Hepatocyte (in vitro differentiated cells): ENCODE data around the gene ZNF281. TPM values are rescaled to one million over a fixed set of nuclear protein-coding genes. Genes with fewer than 3 reads are reported as not detected.

Experiments
- DNase-seq: peaks from one replicate; pipeline ENCODE4 v3.0.0-alpha.2; 2016; ENCODE audit warnings: low spot score
- H2AFZ ChIP-seq: fragments of 200-600 bp; sonication (generic); 2 replicates; pipeline ENCODE4 v1.6.0; 2016; ENCODE audit warnings: antibody characterized with exemption, mild to moderate bottlenecking
- H3K27ac ChIP-seq: fragments of 200-600 bp; sonication (generic); 2 replicates; pipeline ENCODE4 v1.5.1; 2016; ENCODE audit warnings: mild to moderate bottlenecking
- H3K27me3 ChIP-seq: fragments of 200-600 bp; sonication (generic); 2 replicates; pipeline ENCODE4 v1.6.1; 2016
- H3K36me3 ChIP-seq: fragments of 200-600 bp; sonication (generic); replicated peaks from 2 replicates; pipeline ENCODE4 v1.5.1; 2016; ENCODE audit warnings: low read depth; ENCODE audit not compliant: insufficient read depth
- H3K4me1 ChIP-seq: fragments of 200-600 bp; sonication (generic); 2 replicates; pipeline ENCODE4 v1.5.1; 2016; ENCODE audit warnings: mild to moderate bottlenecking, moderate library complexity; ENCODE audit not compliant: insufficient read depth
- H3K4me2 ChIP-seq: fragments of 200-600 bp; sonication (generic); 2 replicates; pipeline ENCODE4 v1.6.0; 2016
- H3K4me3 ChIP-seq: fragments of 200-600 bp; sonication (generic); 2 replicates; pipeline ENCODE4 v1.5.1; 2016; ENCODE audit warnings: mild to moderate bottlenecking
- H3K79me2 ChIP-seq: fragments of 200-600 bp; sonication (generic); 2 replicates; pipeline ENCODE4 v1.6.0; 2017; ENCODE audit warnings: mild to moderate bottlenecking
- H3K9me2 ChIP-seq: fragments of 200-600 bp; sonication (generic); replicated peaks from 2 replicates; pipeline ENCODE4 v1.6.0; 2017; ENCODE audit warnings: mild to moderate bottlenecking; ENCODE audit not compliant: insufficient read depth
- H3K9me3 ChIP-seq: fragments of 200-600 bp; sonication (generic); 2 replicates; pipeline ENCODE4 v1.5.1; 2016; ENCODE audit warnings: low read depth, mild to moderate bottlenecking
- H4K20me1 ChIP-seq: fragments of 200-600 bp; sonication (generic); 2 replicates; pipeline ENCODE4 v1.6.0; 2016; ENCODE audit warnings: mild to moderate bottlenecking; ENCODE audit not compliant: insufficient read depth, poor library complexity, severe bottlenecking
- CTCF ChIP-seq: fragments of 200-600 bp; sonication (generic); IDR thresholded peaks from 2 replicates; pipeline ENCODE4 v1.5.1; 2016; ENCODE audit warnings: antibody characterized with exemption, mild to moderate bottlenecking; ENCODE audit not compliant: poor library complexity
- EZH2 ChIP-seq: fragments of 200-600 bp; sonication (generic); IDR thresholded peaks from 2 replicates; pipeline ENCODE4 v1.6.1; 2016; ENCODE audit warnings: antibody characterized with exemption, mild to moderate bottlenecking, borderline replicate concordance
- EZH2phosphoT487 ChIP-seq: fragments of 200-600 bp; sonication (generic); IDR thresholded peaks from one replicate; pipeline ENCODE4 v1.6.1; 2018; ENCODE audit warnings: antibody characterized with exemption, mild to moderate bottlenecking, low read depth, moderate library complexity; ENCODE audit not compliant: unreplicated experiment, severe bottlenecking
- WGBS: methylation state at CpG from one replicate; pipeline ENCODE4 v1.1.6; 2016; ENCODE audit warnings: low lambda C conversion rate; ENCODE audit errors: missing lambda C conversion rate; 5-methylcytosine and 5-hydroxymethylcytosine counted together
- polyA plus RNA-seq: library from polyadenylated mRNA; unstranded; fragments of >200 nt; fragmentation: Nextera tagmentation; extraction: Ambion mirVana; gene quantifications from 2 replicates; pipeline ENCODE4 v1.2.1, GENCODE V29; 2016
- total RNA-seq: library from RNA; depleted of rRNA; stranded (reverse); fragments of >200 nt; gene quantifications from 2 replicates; pipeline ENCODE4 v1.2.3, GENCODE V29; 2014

ZNF281 gene
- total and polyA plus RNA-seq, 2 experiments from 2014 or later, result 19.2 to 26.6 TPM

- no peaks in the 10 kb centered on the region for H4K20me1 ChIP-seq
- H3K27ac ChIP-seq, result no peak overlapping the region
- H3K9me2 ChIP-seq, result no peaks in the 10 kb centered on the region
- H3K4me3 ChIP-seq, result no peak overlapping the region
- no peaks in the 10 kb centered on the region for H3K79me2 ChIP-seq
- TF ChIP-seq EZH2phosphoT487, result no peak
- no peak for TF ChIP-seq EZH2
- TF ChIP-seq CTCF, result no peak
- no peaks in the 10 kb centered on the region for H3K9me3 ChIP-seq
- no peak for DNase-seq
- H3K36me3 ChIP-seq, result no peaks in the 10 kb centered on the region
- no peaks in the 10 kb centered on the region for H3K27me3 ChIP-seq
- no peak overlapping the region for H2AFZ ChIP-seq
- WGBS, result 78% methylated on average over 4 of the region's 4 CpGs
- no peak overlapping the region for H3K4me2 ChIP-seq
- H3K4me1 ChIP-seq, result no peaks in the 10 kb centered on the region
These were observed 18.8 kb upstream of the ZNF281 start for GRCh38 chr1:200428482-200429205.

- Histone ChIP-seq H3K27me3 (no peaks in the 10 kb centered on the region), H3K27ac (no peak overlapping the region), H2AFZ (no peak overlapping the region), H3K9me2 (no peaks in the 10 kb centered on the region), H3K4me1 (no peaks in the 10 kb centered on the region), H3K79me2 (no peaks in the 10 kb centered on the region), H3K4me3 (no peak overlapping the region), H3K36me3 (no peaks in the 10 kb centered on the region), H3K9me3 (no peaks in the 10 kb centered on the region), H4K20me1 (no peaks in the 10 kb centered on the region), H3K4me2 (no peak overlapping the region)
- 95% methylated on average over 5 of the region's 5 CpGs for WGBS
- DNase-seq, result no peak
- no peak for TF ChIP-seq EZH2
- TF ChIP-seq EZH2phosphoT487, result no peak
- no peak for TF ChIP-seq CTCF
These were observed 17.9 kb upstream of the ZNF281 start for GRCh38 chr1:200427744-200428143.

GRCh38 chr1:200426196-200426595 is 16.4 kb upstream of the ZNF281 start:
- Histone ChIP-seq H3K9me2 (no peaks in the 10 kb centered on the region), H2AFZ (no peak overlapping the region), H3K79me2 (no peaks in the 10 kb centered on the region), H3K4me1 (no peaks in the 10 kb centered on the region), H3K27me3 (no peaks in the 10 kb centered on the region), H3K4me3 (no peak overlapping the region), H3K4me2 (no peak overlapping the region), H4K20me1 (no peaks in the 10 kb centered on the region), H3K9me3 (no peaks in the 10 kb centered on the region), H3K36me3 (no peaks in the 10 kb centered on the region), H3K27ac (no peak overlapping the region)
- WGBS, result 98% methylated on average over 2 of the region's 2 CpGs
- no peak for DNase-seq
- TF ChIP-seq EZH2phosphoT487, result no peak
- no peak for TF ChIP-seq CTCF
- TF ChIP-seq EZH2, result no peak
